Tibial nerve (tissue), 4 donors: Measurements from ENCODE around the gene NDFIP1. TPM values are rescaled to one million over a fixed set of nuclear protein-coding genes. Genes with fewer than 3 reads are reported as not detected.

Source experiments
- DNase-seq, 2 donors: peaks; one replicate each; pipeline ENCODE4 v3.0.0-alpha.2; 2019; ENCODE audit warnings: low spot score in 2 of 2
- H3K27ac ChIP-seq, 4 donors: fragments of 200-600 bp; sonication (generic) in 3 of 4; one replicate each; pipeline ENCODE4 v1.5.1; 2017 to 2019; ENCODE audit warnings: mild to moderate bottlenecking in 1 of 4
- H3K27me3 ChIP-seq, 2 donors: fragments of 200-600 bp; sonication (generic) in 1 of 2; one replicate each; pipeline versions ENCODE4 v1.5.1 to v1.6.0; 2017 to 2019
- H3K36me3 ChIP-seq, 3 donors: fragments of 200-600 bp; sonication (generic); one replicate each; pipeline ENCODE4 v1.5.1; 2018 to 2019
- H3K4me1 ChIP-seq, 4 donors: fragments of 200-600 bp; sonication (generic) in 3 of 4; one replicate each; pipeline ENCODE4 v1.5.1; 2017 to 2019
- H3K4me3 ChIP-seq, 4 donors: fragments of 200-600 bp; sonication (generic) in 3 of 4; one replicate each; pipeline ENCODE4 v1.5.1; 2017 to 2019; ENCODE audit warnings: mild to moderate bottlenecking in 1 of 4, moderate library complexity in 1 of 4
- H3K9me3 ChIP-seq, 4 donors: fragments of 200-600 bp; sonication (generic) in 3 of 4; one replicate each; pipeline ENCODE4 v1.5.1; 2017 to 2019
- CTCF ChIP-seq, 5 experiments: fragments of 200-600 bp in 3 of 5; fragments of 450-650 bp in 2 of 5; sonication (generic) in 3 of 5; IDR thresholded peaks; one replicate each; pipeline ENCODE4 v1.5.1; 2016 to 2019; ENCODE audit warnings: antibody characterized with exemption in 5 of 5, mild to moderate bottlenecking in 3 of 5, moderate library complexity in 2 of 5
- EP300 ChIP-seq, 2 donors: sonication (generic); formaldehyde crosslinking; IDR thresholded peaks; one replicate each; pipeline ENCODE4 v1.6.1; 2017; ENCODE audit warnings: antibody characterized with exemption in 2 of 2, mild to moderate bottlenecking in 1 of 2
- POLR2A ChIP-seq, 2 donors: fragments of 450-650 bp; IDR thresholded peaks; one replicate each; pipeline ENCODE4 v1.6.1; 2017; ENCODE audit warnings: antibody characterized with exemption in 2 of 2, mild to moderate bottlenecking in 2 of 2, moderate library complexity in 2 of 2
- WGBS, 2 donors: methylation state at CpG; one replicate each; pipeline ENCODE4 v1.1.5; 2018; 5-methylcytosine and 5-hydroxymethylcytosine counted together
- total RNA-seq, 4 donors: library from RNA; depleted of rRNA; stranded (reverse); fragments of >200 nt; gene quantifications; one replicate each; pipeline ENCODE4 v1.1.0, GENCODE V29; 2016

The NDFIP1 gene, protein sequence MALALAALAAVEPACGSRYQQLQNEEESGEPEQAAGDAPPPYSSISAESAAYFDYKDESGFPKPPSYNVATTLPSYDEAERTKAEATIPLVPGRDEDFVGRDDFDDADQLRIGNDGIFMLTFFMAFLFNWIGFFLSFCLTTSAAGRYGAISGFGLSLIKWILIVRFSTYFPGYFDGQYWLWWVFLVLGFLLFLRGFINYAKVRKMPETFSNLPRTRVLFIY
- total RNA-seq, result 100 to 1,000 TPM in 2 of 4 donors, 10 to 100 TPM in 2; 96.1 to 172 (median 107) TPM

GRCh38 chr5:142108432-142109330 lies at the start of gene NDFIP1:
NDFIP1 (plus strand) TSS chr5:142108779; CDS start chr5:142108975, 196 bp downstream.
- WGBS, 2 donors, result 5 to 7% methylated on average over 29 to 45 of the region's 103 CpGs
- TF ChIP-seq CTCF (IDR thresholded peaks at IDR 0.05) (peak in 1 of 5 experiments; percentile 28), POLR2A (IDR thresholded peaks at IDR 0.05) (peak; percentile 94 to 95), EP300 (IDR thresholded peaks at IDR 0.05) (peak in 1 of 2 donors; percentile 93)
- Histone ChIP-seq H3K27me3 (no peaks in the 10 kb centered on the region), H3K9me3 (no peaks in the 10 kb centered on the region), H3K4me1 (peaks cover 0 to 47% (median 13%) of the 10 kb centered on the region in 4 donors), H3K36me3 (no peaks in the 10 kb centered on the region), H3K27ac (peak within 1 kb of the TSS; percentile 93 to 100 (median 99)), H3K4me3 (peak within 1 kb of the TSS; percentile 65 to 91 (median 81))
- DNase-seq, result peak; percentile 64 to 74

DNA sequence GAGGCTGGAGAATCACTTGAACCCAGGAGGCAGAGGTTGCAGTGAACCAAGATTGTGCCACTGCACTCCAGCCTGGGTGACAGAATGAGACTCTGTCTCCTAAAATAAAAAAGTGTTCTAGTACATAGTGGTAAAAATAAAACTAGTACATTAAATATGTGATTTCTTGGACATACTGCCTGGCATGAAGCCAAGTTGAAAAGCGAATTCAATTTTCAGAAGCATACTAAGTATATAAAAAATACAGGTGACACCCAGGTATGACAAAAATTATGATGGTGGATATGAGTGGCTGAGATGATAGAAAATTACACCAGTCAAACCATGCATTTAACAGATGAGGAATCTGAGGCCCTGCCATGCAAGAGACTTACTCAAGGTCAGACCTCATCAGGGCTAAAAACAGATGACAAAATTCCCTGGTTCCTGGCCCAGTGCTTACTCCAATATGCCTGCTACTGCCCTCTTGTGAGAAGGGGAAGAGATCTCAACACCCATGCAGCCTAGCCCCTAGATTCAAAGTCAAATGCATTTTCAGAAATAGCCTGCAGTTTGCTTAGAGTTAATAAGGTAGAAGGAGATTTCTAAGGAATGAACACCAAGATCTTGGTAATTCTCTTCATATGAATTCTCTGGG lies 49.2 kb upstream of the NDFIP1 start:
- no peak overlapping the region for H3K4me3 ChIP-seq
- 79 to 83% methylated on average over 1 of the region's 1 CpG for WGBS, 2 donors
- peaks cover 0 to 62% (median 20%) of the 10 kb centered on the region in 4 donors for H3K4me1 ChIP-seq
- no peaks in the 10 kb centered on the region for H3K36me3 ChIP-seq
- H3K27me3 ChIP-seq, result no peaks in the 10 kb centered on the region
- peak overlapping the region in 2 of 4 donors; percentile 34 to 64 for H3K27ac ChIP-seq
- TF ChIP-seq CTCF (IDR thresholded peaks at IDR 0.05), result no peak
- TF ChIP-seq POLR2A (IDR thresholded peaks at IDR 0.05), result no peak
- no peak for TF ChIP-seq EP300 (IDR thresholded peaks at IDR 0.05)
- no peaks in the 10 kb centered on the region for H3K9me3 ChIP-seq
- peak in 1 of 2 donors; percentile 10 for DNase-seq

DNA sequence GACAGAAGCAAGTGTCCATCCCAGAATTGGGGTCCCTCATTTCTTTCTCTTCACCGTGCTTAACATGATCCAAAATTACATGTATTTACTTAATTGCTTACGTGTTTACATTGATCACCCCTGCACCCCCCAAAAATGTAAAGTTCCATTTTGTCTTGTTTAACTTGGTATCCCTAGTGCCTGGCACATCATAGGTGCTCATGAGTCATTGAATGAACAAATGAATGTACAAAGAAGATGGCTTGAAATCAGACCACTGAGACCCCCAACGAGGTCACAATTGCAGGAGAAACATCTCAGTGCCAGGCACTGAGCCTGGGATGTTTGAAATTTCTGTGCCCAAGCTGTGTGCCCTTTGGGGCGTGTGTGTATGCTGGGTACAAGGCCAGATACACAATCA lies 45.2 kb upstream of the NDFIP1 start:
- peak overlapping the region; percentile 28 to 93 (median 70) for H3K27ac ChIP-seq
- no peak for TF ChIP-seq POLR2A (IDR thresholded peaks at IDR 0.05)
- no peak for TF ChIP-seq EP300 (IDR thresholded peaks at IDR 0.05)
- no peak for TF ChIP-seq CTCF (IDR thresholded peaks at IDR 0.05)
- peak overlapping the region in 1 of 4 donors; percentile 17 for H3K4me3 ChIP-seq
- no peaks in the 10 kb centered on the region for H3K9me3 ChIP-seq
- WGBS, 2 donors, result 40 to 55% methylated on average over 4 of the region's 4 CpGs
- peaks cover 0 to 52% (median 17%) of the 10 kb centered on the region in 4 donors for H3K4me1 ChIP-seq
- DNase-seq, result no peak
- no peaks in the 10 kb centered on the region for H3K36me3 ChIP-seq
- no peaks in the 10 kb centered on the region for H3K27me3 ChIP-seq

GRCh38 chr5:142063878-142064331 lies 44.7 kb upstream of the NDFIP1 start:
- Histone ChIP-seq H3K27ac (peak overlapping the region; percentile 46 to 93 (median 76)), H3K36me3 (no peaks in the 10 kb centered on the region), H3K9me3 (no peaks in the 10 kb centered on the region), H3K4me3 (peak overlapping the region in 1 of 4 donors; percentile 17), H3K4me1 (peaks cover 0 to 47% (median 15%) of the 10 kb centered on the region in 4 donors), H3K27me3 (no peaks in the 10 kb centered on the region)
- TF ChIP-seq POLR2A (IDR thresholded peaks at IDR 0.05) (peak in 1 of 2 donors; percentile 16), CTCF (IDR thresholded peaks at IDR 0.05) (no peak), EP300 (IDR thresholded peaks at IDR 0.05) (peak in 1 of 2 donors; percentile 74)
- WGBS, 2 donors, result 6 to 12% methylated on average over 10 of the region's 10 CpGs
- peak; percentile 60 to 78 for DNase-seq
